Kidney (tissue), 14 donors: ENCODE measurements around the gene AXIN1. TPM values are rescaled to one million over a fixed set of nuclear protein-coding genes. Genes with fewer than 3 reads are reported as not detected.

Experiments used
- DNase-seq, 5 donors: peaks; one replicate each; pipeline ENCODE4 v3.0.0-alpha.2; 2013 to 2020
- FAIRE-seq: peaks from 2 replicates; lab custom pipeline; 2012; peaks lifted over from hg19 to GRCh38; lab: Jason Lieb, UNC
- H3K27ac ChIP-seq, 2 donors: one replicate each; pipeline ENCODE4 v1.7.0; 2013; ENCODE audit warnings: low read depth in 2 of 2, low read length in 2 of 2, inconsistent platforms in 1 of 2
- H3K27me3 ChIP-seq: one replicate; pipeline ENCODE4 v1.7.1; 2013; ENCODE audit warnings: low read length, inconsistent platforms; ENCODE audit not compliant: control insufficient read depth, insufficient read depth
- H3K36me3 ChIP-seq, 3 donors: one replicate each; pipeline versions ENCODE4 v1.7.0 to v1.7.1; 2013; ENCODE audit warnings: low read length in 3 of 3, control low read depth in 1 of 3, inconsistent platforms in 1 of 3; ENCODE audit not compliant: insufficient read depth in 3 of 3, control insufficient read depth in 2 of 3
- H3K4me1 ChIP-seq, 3 donors: one replicate each; pipeline versions ENCODE4 v1.7.0 to v1.7.1; 2013; ENCODE audit warnings: low read length in 3 of 3, inconsistent platforms in 1 of 3, low read depth in 1 of 3; ENCODE audit not compliant: control insufficient read depth in 2 of 3, insufficient read depth in 2 of 3
- H3K4me3 ChIP-seq, 3 donors: one replicate each; pipeline versions ENCODE4 v1.7.0 to v1.8.1; 2013; ENCODE audit warnings: low read length in 3 of 3, control low read depth in 1 of 3, inconsistent platforms in 1 of 3
- H3K9ac ChIP-seq, 3 donors: one replicate each; pipeline versions ENCODE4 v1.7.0 to v1.7.1; 2013; ENCODE audit warnings: low read length in 3 of 3, control low read depth in 1 of 3, inconsistent platforms in 1 of 3
- H3K9me3 ChIP-seq, 3 donors: one replicate each; pipeline versions ENCODE4 v1.7.0 to v1.7.1; 2013; ENCODE audit warnings: low read length in 3 of 3, control low read depth in 1 of 3, inconsistent platforms in 1 of 3; ENCODE audit not compliant: control insufficient read depth in 2 of 3, insufficient read depth in 1 of 3
- CTCF ChIP-seq: IDR thresholded peaks from 3 replicates; pipeline ENCODE4 v1.5.1; 2012; ENCODE audit warnings: mild to moderate bottlenecking, moderate library complexity, borderline replicate concordance; ENCODE audit not compliant: insufficient read depth; ENCODE audit errors: extremely low read depth
- intact Hi-C: fragments of 100-400 bp; cut with DNase I; formaldehyde crosslinking; loops from one replicate; pipeline ENCODE4 v1.11.1; 2022
- polyA plus RNA-seq: library from polyadenylated mRNA; stranded (reverse); fragments of 350-450 nt; fragmentation: Illumina TruSeq; extraction: RNeasy Lipid Tissue Mini Kit (QIAGEN cat#74804); gene quantifications from one replicate; pipeline ENCODE4 v1.2.3, GENCODE V29; 2014; ENCODE audit warnings: low read depth, low replicate concordance; ENCODE audit not compliant: insufficient read depth
- total RNA-seq: library from RNA; stranded (reverse); fragmentation: NEBNext Ultra II Directional; extraction: Animal tissue kit (Norgen Biotek cat#: 25700); gene quantifications from one replicate; pipeline ENCODE4 v1.2.1, GENCODE V29; 2021
- donor health status: control.
- donor health status: control.
- donor health status: control.
- donor health status: control.
- donor health status: control.
- donor health status: DM: yes; HTN: yes; CAD: no.
- donor health status: Normal renal cell carcinoma (clear cell type).

AXIN1 gene
- total and polyA plus RNA-seq, 2 donors from 2014 or later, result 9.7 to 24.6 TPM

DNA sequence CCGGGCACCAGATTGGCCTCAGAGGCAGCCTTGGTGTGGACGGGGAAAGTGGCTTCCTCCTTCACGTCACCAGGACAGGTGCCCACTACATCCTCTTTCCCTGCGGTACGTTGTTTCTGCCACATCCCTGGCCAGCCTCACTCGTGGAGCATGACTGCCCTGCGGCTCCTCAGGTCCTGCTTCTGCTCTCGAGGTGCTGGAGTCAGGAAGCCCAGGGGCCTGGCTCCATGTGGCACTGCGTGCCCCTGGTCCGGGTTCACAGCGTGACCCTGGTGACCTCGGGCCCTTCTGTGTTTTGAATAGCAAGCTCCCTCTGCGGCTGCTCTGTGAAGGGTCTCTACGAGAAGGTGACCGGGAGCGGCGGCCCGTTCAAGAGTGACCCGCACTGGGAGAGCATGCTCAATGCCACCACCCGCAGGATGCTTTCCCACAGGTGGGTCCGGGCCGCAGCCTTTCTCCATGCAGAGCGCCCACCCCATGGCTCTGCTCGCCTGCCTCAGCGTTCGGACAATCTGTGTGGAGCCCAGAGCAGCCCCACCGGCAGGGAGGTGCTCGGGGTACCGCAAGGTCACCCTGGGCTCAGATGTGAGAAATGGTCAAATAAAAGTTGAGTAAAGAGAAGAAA is 90.3 kb downstream of the AXIN1 start:
- Histone ChIP-seq H3K4me3 (no peak overlapping the region), H3K9ac (no peak overlapping the region), H3K27ac (no peak overlapping the region), H3K27me3 (no peaks in the 10 kb centered on the region), H3K9me3 (no peaks in the 10 kb centered on the region), H3K36me3 (peaks cover 0 to 30% (median 14%) of the 10 kb centered on the region in 3 donors), H3K4me1 (no peaks in the 10 kb centered on the region)
- intact Hi-C loops, result no loop called here
- DNase-seq, result no peak
- FAIRE-seq, result no peak
- TF ChIP-seq CTCF, result no peak

DNA sequence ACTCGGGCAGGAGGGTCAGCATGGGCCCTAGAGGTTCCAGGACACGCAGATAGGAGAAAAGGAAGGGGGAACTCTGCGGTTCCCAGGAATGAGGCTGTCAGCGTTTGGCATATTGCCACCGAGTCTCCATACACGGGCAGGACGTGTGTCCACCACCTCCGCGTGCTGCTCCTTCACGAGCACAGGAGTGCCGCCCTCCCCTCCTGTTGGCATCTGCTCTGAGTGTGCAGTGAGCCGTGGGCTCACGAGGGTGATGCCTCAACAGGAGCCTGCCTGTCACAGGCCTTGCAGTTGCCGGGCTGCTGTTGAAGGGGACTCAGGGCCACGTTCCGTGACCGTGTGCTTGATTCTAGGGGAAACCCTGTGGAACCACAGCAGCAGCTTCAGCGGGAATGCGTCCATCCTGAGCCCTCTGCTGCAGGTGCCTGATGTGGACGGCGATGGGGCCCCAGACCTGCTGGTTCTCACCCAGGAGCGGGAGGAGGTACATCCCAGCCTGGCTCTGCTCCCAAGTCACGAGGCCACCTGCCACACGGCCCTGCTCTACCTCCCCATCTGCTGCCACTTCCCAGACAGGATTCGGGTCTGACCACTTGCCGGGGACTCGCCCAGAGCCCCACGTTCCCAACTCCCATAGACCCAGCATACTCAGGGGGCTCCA is 91.4 kb downstream of the AXIN1 start:
- TF ChIP-seq CTCF, result no peak
- peaks cover 0 to 30% (median 14%) of the 10 kb centered on the region in 3 donors for H3K36me3 ChIP-seq
- no peak for DNase-seq
- no peak overlapping the region for H3K27ac ChIP-seq
- H3K9me3 ChIP-seq, result no peaks in the 10 kb centered on the region
- H3K4me1 ChIP-seq, result no peaks in the 10 kb centered on the region
- intact Hi-C loops, result no loop called here
- no peak overlapping the region for H3K4me3 ChIP-seq
- no peaks in the 10 kb centered on the region for H3K27me3 ChIP-seq
- no peak for FAIRE-seq
- H3K9ac ChIP-seq, result no peak overlapping the region

GRCh38 chr16:260326-260725 is 92.2 kb downstream of the AXIN1 start:
- FAIRE-seq, result no peak
- H3K36me3 ChIP-seq, result peaks cover 0 to 30% (median 16%) of the 10 kb centered on the region in 3 donors

More at GRCh38 chr16:260326-260725, 92.2 kb downstream of the AXIN1 start:
- Histone ChIP-seq H3K4me3 (no peak overlapping the region), H3K9me3 (no peaks in the 10 kb centered on the region), H3K27ac (no peak overlapping the region), H3K9ac (no peak overlapping the region), H3K27me3 (no peaks in the 10 kb centered on the region), H3K4me1 (no peaks in the 10 kb centered on the region)
- intact Hi-C loops, result no loop called here
- TF ChIP-seq CTCF, result no peak
- DNase-seq, result no peak
